Parathyroid adenoma (tissue), 2 donors: ENCODE measurements around the gene PDIA5.
"Not testable (repeated sequence)": the region's sequence is repeated elsewhere in the genome, so short reads cannot be mapped to it uniquely, and the experiment has no call there.

Experiments
- H2AFZ ChIP-seq: fragments of 300-600 bp; sonication (generic); one replicate; pipeline ENCODE4 v1.7.0; 2017; ENCODE audit warnings: antibody characterized with exemption, mild to moderate bottlenecking
- H3K27ac ChIP-seq: fragments of 300-600 bp; sonication (generic); one replicate; pipeline ENCODE4 v1.7.0; 2017
- H3K27me3 ChIP-seq: fragments of 300-600 bp; sonication (generic); one replicate; pipeline ENCODE4 v1.7.0; 2017; ENCODE audit warnings: low read length; ENCODE audit not compliant: control insufficient read depth, insufficient read depth
- H3K36me3 ChIP-seq: fragments of 300-600 bp; sonication (generic); one replicate; pipeline ENCODE4 v1.7.0; 2017; ENCODE audit warnings: low read length; ENCODE audit not compliant: control insufficient read depth, insufficient read depth
- H3K4me1 ChIP-seq: fragments of 300-600 bp; sonication (generic); one replicate; pipeline ENCODE4 v1.7.0; 2017; ENCODE audit warnings: control low read depth
- H3K4me2 ChIP-seq: fragments of 300-600 bp; sonication (generic); one replicate; pipeline ENCODE4 v1.7.0; 2017; ENCODE audit warnings: low read length
- H3K4me3 ChIP-seq: fragments of 300-600 bp; sonication (generic); one replicate; pipeline ENCODE4 v1.7.0; 2017; ENCODE audit warnings: low read depth, low read length
- H3K79me2 ChIP-seq: fragments of 300-600 bp; sonication (generic); one replicate; pipeline ENCODE4 v1.7.0; 2017; ENCODE audit warnings: control low read depth
- H3K9ac ChIP-seq: fragments of 300-600 bp; sonication (generic); one replicate; pipeline ENCODE4 v1.7.0; 2017; ENCODE audit warnings: mild to moderate bottlenecking
- H3K9me3 ChIP-seq: fragments of 300-600 bp; sonication (generic); one replicate; pipeline ENCODE4 v1.7.0; 2017; ENCODE audit warnings: low read length; ENCODE audit not compliant: control insufficient read depth
- CTCF ChIP-seq: fragments of 300-600 bp; sonication (generic); IDR thresholded peaks from one replicate; pipeline ENCODE4 v1.7.0; 2017; ENCODE audit warnings: antibody characterized with exemption, mild to moderate bottlenecking
- donor health status: primary hyperparathyroidism.

Gene PDIA5

GRCh38 chr3:123149525-123149924 lies 82.7 kb downstream of the PDIA5 start:
- H3K4me2 ChIP-seq = no peak overlapping the region
- no peaks in the 10 kb centered on the region for H3K27me3 ChIP-seq
- no peak overlapping the region for H2AFZ ChIP-seq
- no peak overlapping the region for H3K4me3 ChIP-seq
- no peak overlapping the region for H3K27ac ChIP-seq
- no peaks in the 10 kb centered on the region for H3K79me2 ChIP-seq
- no peaks in the 10 kb centered on the region for H3K36me3 ChIP-seq
- no peak overlapping the region for H3K9ac ChIP-seq
- no peaks in the 10 kb centered on the region for H3K9me3 ChIP-seq
- no peaks in the 10 kb centered on the region for H3K4me1 ChIP-seq
- no peak for TF ChIP-seq CTCF

- no peaks in the 10 kb centered on the region for H3K27me3 ChIP-seq
- H3K36me3 ChIP-seq = no peaks in the 10 kb centered on the region
These were observed 83.8 kb downstream of the PDIA5 start for GRCh38 chr3:123150449-123151215.

GRCh38 chr3:123151251-123151705 lies 84.5 kb downstream of the PDIA5 start:
- H3K27me3 ChIP-seq = no peaks in the 10 kb centered on the region
- H3K27ac ChIP-seq = no peak overlapping the region
- no peaks in the 10 kb centered on the region for H3K9me3 ChIP-seq
- no peak overlapping the region for H3K9ac ChIP-seq
- no peak for TF ChIP-seq CTCF
- no peak overlapping the region for H3K4me3 ChIP-seq
- no peak overlapping the region for H3K4me2 ChIP-seq
- H3K36me3 ChIP-seq = no peaks in the 10 kb centered on the region
- no peaks in the 10 kb centered on the region for H3K79me2 ChIP-seq
- H2AFZ ChIP-seq = no peak overlapping the region
- H3K4me1 ChIP-seq = no peaks in the 10 kb centered on the region

More at GRCh38 chr3:123150449-123151215, 83.8 kb downstream of the PDIA5 start:
- no peaks in the 10 kb centered on the region for H3K79me2 ChIP-seq
- H3K9ac ChIP-seq = no peak overlapping the region
- H3K4me2 ChIP-seq = no peak overlapping the region
- H3K9me3 ChIP-seq = no peaks in the 10 kb centered on the region
- no peak overlapping the region for H2AFZ ChIP-seq
- H3K4me1 ChIP-seq = no peaks in the 10 kb centered on the region
- no peak for TF ChIP-seq CTCF
- no peak overlapping the region for H3K4me3 ChIP-seq
- H3K27ac ChIP-seq = no peak overlapping the region

- not testable (repeated sequence) for H2AFZ ChIP-seq, H3K9ac ChIP-seq, H3K4me1 ChIP-seq, H3K27ac ChIP-seq, H3K4me3 ChIP-seq, H3K79me2 ChIP-seq, H3K4me2 ChIP-seq, H3K27me3 ChIP-seq, H3K36me3 ChIP-seq, H3K9me3 ChIP-seq
These were observed 85.1 kb downstream of the PDIA5 start for GRCh38 chr3:123151853-123152420.

GRCh38 chr3:123152687-123153086 lies 85.9 kb downstream of the PDIA5 start:
- Histone ChIP-seq H3K9ac (no peak overlapping the region), H3K27ac (no peak overlapping the region)

More at GRCh38 chr3:123152687-123153086, 85.9 kb downstream of the PDIA5 start:
- no peaks in the 10 kb centered on the region for H3K27me3 ChIP-seq
- H3K79me2 ChIP-seq = no peaks in the 10 kb centered on the region
- H3K36me3 ChIP-seq = no peaks in the 10 kb centered on the region
- TF ChIP-seq CTCF = no peak
- H3K9me3 ChIP-seq = no peaks in the 10 kb centered on the region
- no peak overlapping the region for H3K4me3 ChIP-seq
- no peak overlapping the region for H2AFZ ChIP-seq
- H3K4me1 ChIP-seq = no peaks in the 10 kb centered on the region
- no peak overlapping the region for H3K4me2 ChIP-seq
